Measurements from ENCODE around the gene ITGA5.

- TF ChIP-seq CTCF (IDR thresholded peaks at IDR 0.05) (no peak), POLR2A (IDR thresholded peaks at IDR 0.05) (no peak)
Measured at GRCh38 chr12:54352022-54352531, 67.0 kb downstream of the ITGA5 start.
